ENCODE results near the gene SLC25A1. TPM values are rescaled to one million over a fixed set of nuclear protein-coding genes. Genes with fewer than 3 reads are reported as not detected.

SLC25A1 gene
- total and polyA plus RNA-seq, 2 of the 8 experiments (the other 6 are each of a cell fraction or from before 2014, with no cell fraction given): 110 to 148 TPM

- Histone ChIP-seq H2BK120ac (replicated peaks; ENCODE audit: low read depth, low read length) (no peak overlapping the region), H3K18ac (ENCODE audit: extremely low read depth, low read length) (no peak overlapping the region), H2BK12ac (ENCODE audit: low read depth, low read length) (no peak overlapping the region), H2BK20ac (ENCODE audit: low read length) (no peak overlapping the region), H2BK15ac (ENCODE audit: low read length) (no peak overlapping the region), H2BK5ac (ENCODE audit: low read depth, low read length) (no peak overlapping the region), H3K23ac (ENCODE audit: insufficient read length) (no peak overlapping the region), H3K9me3 (ENCODE audit: insufficient read depth in 2 of 2, low read depth in 1 of 2, low read length in 1 of 2) (no peaks in the 10 kb centered on the region), H3K79me2 (ENCODE audit: control insufficient read depth in 1 of 2, insufficient read depth in 2 of 2, low read length in 2 of 2) (no peaks in the 10 kb centered on the region), H3K23me2 (ENCODE audit: low read depth, low read length) (no peaks in the 10 kb centered on the region), H3K4ac (replicated peaks; ENCODE audit: insufficient read length, low read depth, low read length) (no peak overlapping the region), H3K27ac (ENCODE audit: low read depth, low read length) (no peak overlapping the region), H4K91ac (replicated peaks; ENCODE audit: insufficient read length, low read length) (no peak overlapping the region), H3K4me2 (ENCODE audit: insufficient read depth in 1 of 2, low read depth in 2 of 2, low read length in 2 of 2) (no peak overlapping the region), H3K4me1 (replicated peaks in 1 of 4; ENCODE audit: control insufficient read depth in 3 of 4, insufficient read depth in 4 of 4, low read length in 3 of 4) (peaks cover 2 to 17% (median 8%) of the 10 kb centered on the region in 4 experiments; a peak in 5 of 7 replicates), H3K79me1 (ENCODE audit: low read depth, low read length) (no peaks in the 10 kb centered on the region), H2AFZ (ENCODE audit: low read length) (no peak overlapping the region), H3K14ac (ENCODE audit: insufficient read length) (no peak overlapping the region), H3K27me3 (replicated peaks in 1 of 4; ENCODE audit: control insufficient read depth in 3 of 4, extremely low read depth in 1 of 4, insufficient read depth in 3 of 4, low read length in 3 of 4) (no peaks in the 10 kb centered on the region), H3K4me3 (ENCODE audit: extremely low read depth in 1 of 4, insufficient read depth in 2 of 4, low read depth in 3 of 4, low read length in 4 of 4) (no peak overlapping the region), H4K8ac (ENCODE audit: extremely low read depth, insufficient read depth, low read length) (no peak overlapping the region), H3K9ac (replicated peaks in 1 of 4; ENCODE audit: extremely low read depth in 1 of 4, low read depth in 3 of 4, low read length in 3 of 4) (no peak overlapping the region), H3K56ac (replicated peaks; ENCODE audit: insufficient read length, low read depth, low read length) (no peak overlapping the region), H3K36me3 (ENCODE audit: control insufficient read depth in 2 of 4, insufficient read depth in 4 of 4, low read length in 3 of 4) (peaks cover 4 to 18% (median 8%) of the 10 kb centered on the region in 4 experiments), H4K5ac (ENCODE audit: insufficient read length, low read depth, low read length) (no peak overlapping the region), H4K20me1 (replicated peaks in 1 of 2; ENCODE audit: control insufficient read depth in 1 of 2, insufficient read depth in 2 of 2, low read length in 2 of 2) (no peaks in the 10 kb centered on the region), H2AK5ac (ENCODE audit: low read depth, low read length) (no peak overlapping the region)
- WGBS, 2 experiments (ENCODE audit: extremely low coverage in 1 of 2, insufficient coverage in 1 of 2, insufficient read length in 1 of 2, insufficient replicate concordance in 2 of 2, low coverage in 1 of 2, low lambda C conversion rate in 2 of 2, missing lambda C conversion rate in 1 of 2): 78% methylated on average over 1 of the region's 1 CpG; no CpG with 5 or more reads in 1 of the 2 experiments
- ChIA-PET POLR2A (ENCODE audit: partially characterized antibody) (interaction anchor here (1.3 kb wide), 1 partner anchor 30 kb away, joined by 3 read pairs; no protein-coding TSS in a partner anchor), CTCF (ENCODE audit: partially characterized antibody) (interaction anchor here (0.8 to 2.0 kb wide), 2 partner anchors 15 to 33 kb away, joined by 3 to 6 read pairs; partner anchors contain the start of gene SLC25A1)
- no peak for DNase-seq (ENCODE audit: low read depth in 1 of 2, low spot score in 2 of 2)
- no peak for FAIRE-seq
- TF ChIP-seq SAP30 (IDR thresholded peaks at IDR 0.05; ENCODE audit: insufficient read depth, insufficient replicate concordance, low read length) (no peak), RNF2 (IDR thresholded peaks at IDR 0.05; ENCODE audit: borderline replicate concordance, low read depth, low read length, missing control alignments, poor library complexity, severe bottlenecking) (no peak), SP2 (IDR thresholded peaks at IDR 0.05; ENCODE audit: low read length) (no peak), TBP (IDR thresholded peaks at IDR 0.05; ENCODE audit: low read depth, low read length) (no peak)
Observed at GRCh38 chr22:19212302-19212870, 33.9 kb upstream of the SLC25A1 start.

Data from H1 (cell line).